ENCODE results near the gene SNAPC1.
"Not testable (repeated sequence)": the region's sequence is repeated elsewhere in the genome, so short reads cannot be mapped to it uniquely, and the experiment has no call there.

Gene SNAPC1

GRCh38 chr14:61742371-61742770 lies 19.8 kb upstream of the SNAPC1 start:
- Mint-ChIP-seq H3K9me3 (no peaks in the 10 kb centered on the region), H3K27ac (no peak overlapping the region), H3K4me3 (no peak overlapping the region), H3K36me3 (peaks cover 100% of the 10 kb centered on the region), H3K4me1 (peaks cover under 1% of the 10 kb centered on the region)
- DNase-seq (ENCODE audit: low spot score in 2 of 2) (no peak), ATAC-seq (no peak)

DNA sequence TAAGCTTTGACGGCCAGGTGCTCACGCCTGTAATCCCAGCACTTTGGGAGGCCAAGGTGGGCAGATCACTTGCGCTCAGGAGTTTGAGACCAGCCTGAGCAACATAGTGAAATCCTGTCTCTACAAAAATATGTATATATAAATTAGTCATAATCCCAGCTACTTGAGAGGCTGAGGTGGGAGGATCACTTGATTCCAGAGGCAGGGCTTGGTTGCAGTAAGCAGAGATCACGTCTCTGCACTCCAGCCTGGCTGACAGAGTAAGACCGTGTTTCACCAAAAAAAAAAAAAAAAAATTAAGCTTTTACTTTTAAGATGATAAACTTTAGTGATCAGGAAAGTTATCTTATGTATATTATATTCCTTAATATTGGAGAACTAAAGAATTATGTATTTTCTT lies 18.0 kb upstream of the SNAPC1 start:
- no peaks in the 10 kb centered on the region for H3K9me3 Mint-ChIP-seq
- H3K27ac Mint-ChIP-seq: no peak overlapping the region
- H3K4me3 Mint-ChIP-seq: no peak overlapping the region
- ATAC-seq (no peak), DNase-seq (ENCODE audit: low spot score in 2 of 2) (no peak)
- H3K36me3 Mint-ChIP-seq: peaks cover 100% of the 10 kb centered on the region
- no peaks in the 10 kb centered on the region for H3K4me1 Mint-ChIP-seq

GRCh38 chr14:61746346-61746745 lies 15.9 kb upstream of the SNAPC1 start:
- peaks cover 100% of the 10 kb centered on the region for H3K36me3 Mint-ChIP-seq
- peak overlapping the region; percentile 17 for H3K27ac Mint-ChIP-seq
- H3K9me3 Mint-ChIP-seq; H3K4me1 Mint-ChIP-seq; ATAC-seq; DNase-seq (ENCODE audit: low spot score in 2 of 2): not testable (repeated sequence)
- peak overlapping the region; percentile 88 for H3K4me3 Mint-ChIP-seq

DNA sequence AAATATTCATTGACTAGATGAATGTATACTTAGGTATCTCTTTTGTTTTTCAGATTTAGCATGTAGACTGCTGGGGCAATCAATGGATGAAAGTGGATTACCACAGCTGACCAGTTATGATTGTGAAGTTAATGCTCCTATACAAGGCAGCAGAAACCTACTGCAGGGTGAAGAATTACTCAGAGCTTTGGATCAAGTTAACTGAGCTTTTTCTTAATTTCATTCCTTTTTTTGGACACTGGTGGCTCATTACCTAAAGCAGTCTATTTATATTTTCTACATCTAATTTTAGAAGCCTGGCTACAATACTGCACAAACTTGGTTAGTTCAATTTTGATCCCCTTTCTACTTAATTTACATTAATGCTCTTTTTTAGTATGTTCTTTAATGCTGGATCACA lies 15.3 kb upstream of the SNAPC1 start:
- ATAC-seq (no peak), DNase-seq (ENCODE audit: low spot score in 2 of 2) (no peak)
- Mint-ChIP-seq H3K9me3 (no peaks in the 10 kb centered on the region), H3K36me3 (peaks cover 100% of the 10 kb centered on the region), H3K4me1 (peaks cover 13% of the 10 kb centered on the region), H3K27ac (peak overlapping the region; percentile 17), H3K4me3 (peak overlapping the region; percentile 88)

GRCh38 chr14:61747342-61747741 lies 14.9 kb upstream of the SNAPC1 start:
- Mint-ChIP-seq H3K4me3 (peak overlapping the region; percentile 88), H3K27ac (peak overlapping the region; percentile 17), H3K4me1 (peaks cover 14% of the 10 kb centered on the region), H3K36me3 (peaks cover 100% of the 10 kb centered on the region), H3K9me3 (no peaks in the 10 kb centered on the region)
- ATAC-seq: no peak
- no peak for DNase-seq (ENCODE audit: low spot score in 2 of 2)

DNA sequence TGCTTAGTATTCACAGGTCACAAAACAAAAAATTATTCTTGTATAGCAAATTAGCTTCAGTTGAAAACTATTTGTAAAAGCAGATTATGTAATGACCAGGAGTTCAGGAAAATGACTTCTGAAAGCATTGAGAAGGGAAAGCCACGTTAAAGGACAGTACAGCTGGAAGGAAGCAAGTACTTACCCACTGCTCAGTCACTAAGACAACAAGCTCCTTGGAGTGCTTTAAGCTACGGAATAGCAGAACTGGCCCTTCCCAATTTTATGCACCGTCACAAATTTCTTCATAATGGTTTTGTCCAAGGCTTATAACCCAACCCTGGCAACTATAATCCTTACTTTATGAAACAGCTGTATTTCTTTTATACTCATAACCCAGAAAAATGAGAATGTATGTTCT lies 13.0 kb upstream of the SNAPC1 start:
- Mint-ChIP-seq H3K36me3 (peaks cover 91% of the 10 kb centered on the region), H3K4me3 (peak overlapping the region; percentile 88), H3K4me1 (peaks cover 25% of the 10 kb centered on the region), H3K9me3 (no peaks in the 10 kb centered on the region), H3K27ac (peak overlapping the region; percentile 96)
- ATAC-seq (no peak), DNase-seq (ENCODE audit: low spot score in 2 of 2) (no peak)

- Mint-ChIP-seq H3K27ac (peak overlapping the region; percentile 96), H3K9me3 (no peaks in the 10 kb centered on the region), H3K36me3 (peaks cover 85% of the 10 kb centered on the region), H3K4me3 (peak overlapping the region; percentile 88), H3K4me1 (peaks cover 25% of the 10 kb centered on the region)
- ATAC-seq (no peak), DNase-seq (ENCODE audit: low spot score in 2 of 2) (no peak)
Measured at GRCh38 chr14:61749867-61750266, 12.4 kb upstream of the SNAPC1 start.

DNA sequence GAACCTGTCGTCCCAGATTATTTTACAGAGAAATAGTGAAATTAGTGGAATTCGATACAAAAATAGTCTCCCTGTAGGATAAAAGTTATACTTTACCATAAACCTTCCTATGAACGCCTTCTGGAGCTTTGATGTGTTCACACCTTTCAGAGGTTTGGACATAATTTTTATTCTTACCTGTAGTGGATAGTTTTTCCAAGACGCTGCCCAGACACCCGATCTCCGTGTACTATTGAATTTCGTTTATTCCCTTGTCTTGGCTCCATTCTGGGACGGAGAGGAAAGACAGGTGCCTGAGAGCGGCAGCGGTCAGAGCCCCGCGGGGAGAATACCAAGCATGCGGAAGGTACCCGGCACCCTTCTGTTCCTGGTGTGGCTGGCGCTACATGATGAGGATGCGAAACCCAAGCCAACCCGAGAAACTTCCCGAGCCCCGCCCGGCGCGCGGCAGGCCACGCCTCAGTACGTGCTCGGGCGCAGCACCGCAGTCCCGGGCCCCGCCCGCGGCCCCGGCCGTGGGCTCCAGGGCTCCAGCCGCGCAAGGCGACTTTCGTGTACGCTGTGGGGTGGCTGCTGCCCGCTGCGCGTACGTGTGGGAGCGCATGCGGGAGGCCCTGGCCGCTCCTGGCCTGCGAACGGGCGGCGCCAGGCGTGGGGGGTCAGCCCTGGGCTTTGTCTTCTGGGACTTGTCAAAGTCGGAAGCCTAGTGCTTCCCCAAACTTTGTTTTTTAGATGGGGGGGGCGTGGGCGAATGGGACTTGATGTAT lies 11.3 kb upstream of the SNAPC1 start:
- H3K36me3 Mint-ChIP-seq: peaks cover 75% of the 10 kb centered on the region
- H3K4me1 Mint-ChIP-seq: peaks cover 25% of the 10 kb centered on the region
- DNase-seq (ENCODE audit: low spot score in 2 of 2) (peak; percentile 75 to 83), ATAC-seq (peak; percentile 97)
- H3K27ac Mint-ChIP-seq: peak overlapping the region; percentile 96
- H3K4me3 Mint-ChIP-seq: peak overlapping the region; percentile 88
- H3K9me3 Mint-ChIP-seq: no peaks in the 10 kb centered on the region

DNA sequence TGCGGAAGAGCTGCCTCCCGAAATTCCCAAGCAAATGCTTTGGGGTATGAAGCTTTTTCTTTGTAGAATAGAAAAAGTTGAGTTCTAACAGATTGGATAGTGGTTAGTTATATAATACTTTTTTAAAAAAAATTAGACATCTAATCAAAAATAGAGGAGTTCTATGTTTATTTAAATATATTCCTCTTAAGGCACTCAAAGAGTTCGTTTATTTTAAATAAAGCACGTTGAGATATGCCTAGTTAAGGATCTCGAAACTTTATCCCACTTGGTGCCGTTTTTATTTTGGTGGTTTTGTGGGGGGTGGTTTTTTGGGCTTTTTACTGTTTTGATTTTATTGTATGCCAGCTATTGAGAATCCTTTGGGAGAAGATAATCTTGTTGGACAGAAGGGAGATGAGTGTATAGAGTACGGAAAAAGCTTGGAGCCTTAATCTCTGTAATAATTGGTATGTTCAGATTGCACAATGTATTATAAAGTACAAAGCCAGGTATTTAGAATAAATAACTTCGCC lies 10.7 kb upstream of the SNAPC1 start:
- no peak for DNase-seq (ENCODE audit: low spot score in 2 of 2)
- Mint-ChIP-seq H3K4me1 (peaks cover 25% of the 10 kb centered on the region), H3K4me3 (peak overlapping the region; percentile 88), H3K27ac (peak overlapping the region; percentile 96), H3K9me3 (no peaks in the 10 kb centered on the region), H3K36me3 (peaks cover 74% of the 10 kb centered on the region)
- ATAC-seq: no peak

DNA sequence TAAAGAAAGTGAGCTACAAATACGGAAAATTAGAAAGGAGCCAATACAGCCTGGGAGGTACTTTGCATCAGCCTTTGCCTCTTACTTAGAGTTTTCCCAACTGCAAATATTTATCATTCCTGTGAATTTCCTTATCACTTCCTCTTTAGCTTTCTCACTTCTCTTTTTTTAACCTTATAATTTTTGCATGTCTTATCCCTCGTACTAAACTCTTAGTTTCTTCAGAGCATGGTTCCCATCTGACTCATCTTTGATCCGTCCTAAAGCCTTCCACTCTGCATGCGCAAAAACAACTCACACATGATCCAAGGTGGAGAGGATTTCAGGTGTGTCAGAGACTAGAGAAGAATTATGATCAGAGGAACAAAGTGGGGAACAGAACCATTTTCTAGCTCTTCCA lies 9.6 kb upstream of the SNAPC1 start:
- H3K9me3 Mint-ChIP-seq: no peaks in the 10 kb centered on the region

DNA sequence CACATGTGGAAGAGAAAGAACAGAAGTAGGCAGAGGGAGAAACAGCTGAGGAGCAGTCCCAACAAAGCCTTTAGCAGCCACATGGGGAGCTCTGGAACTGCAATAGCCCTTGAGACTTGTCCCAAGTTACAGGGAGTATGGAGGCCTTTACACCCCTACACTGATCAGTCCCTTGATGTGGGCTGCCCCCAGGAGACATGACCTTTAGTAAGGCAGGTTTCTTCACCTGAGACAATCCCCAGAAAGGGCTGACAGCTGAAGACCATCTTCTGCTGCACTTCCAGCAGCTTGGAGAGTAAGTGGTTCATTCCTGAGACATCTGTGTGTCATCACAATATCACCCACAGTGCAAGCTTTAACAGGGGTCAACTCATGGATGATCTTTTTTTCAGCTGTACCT lies 8.6 kb upstream of the SNAPC1 start:
- H3K36me3 Mint-ChIP-seq: peaks cover 55% of the 10 kb centered on the region
- H3K27ac Mint-ChIP-seq: peak overlapping the region; percentile 33
- no peak for DNase-seq (ENCODE audit: low spot score in 2 of 2)
- no peak overlapping the region for H3K4me3 Mint-ChIP-seq
- peaks cover 25% of the 10 kb centered on the region for H3K4me1 Mint-ChIP-seq
- no peaks in the 10 kb centered on the region for H3K9me3 Mint-ChIP-seq
- ATAC-seq: no peak

More for the DNA sequence above, 9.6 kb upstream of the SNAPC1 start:
- H3K27ac Mint-ChIP-seq: no peak overlapping the region
- peaks cover 65% of the 10 kb centered on the region for H3K36me3 Mint-ChIP-seq
- H3K4me1 Mint-ChIP-seq: peaks cover 25% of the 10 kb centered on the region
- H3K4me3 Mint-ChIP-seq: peak overlapping the region; percentile 88
- DNase-seq (ENCODE audit: low spot score in 2 of 2) (no peak), ATAC-seq (no peak)

GRCh38 chr14:61754627-61755381 lies 7.4 kb upstream of the SNAPC1 start:
- peak overlapping the region; percentile 5 for H3K27ac Mint-ChIP-seq
- no peaks in the 10 kb centered on the region for H3K9me3 Mint-ChIP-seq
- H3K4me3 Mint-ChIP-seq: no peak overlapping the region
- no peak for DNase-seq (ENCODE audit: low spot score in 2 of 2)
- H3K36me3 Mint-ChIP-seq: peaks cover 44% of the 10 kb centered on the region
- ATAC-seq: no peak
- peaks cover 25% of the 10 kb centered on the region for H3K4me1 Mint-ChIP-seq

GRCh38 chr14:61755382-61755742 lies 6.9 kb upstream of the SNAPC1 start:
- ATAC-seq; H3K4me3 Mint-ChIP-seq; H3K9me3 Mint-ChIP-seq; DNase-seq (ENCODE audit: low spot score in 2 of 2): not testable (repeated sequence)
- Mint-ChIP-seq H3K27ac (peak overlapping the region; percentile 5), H3K4me1 (peaks cover 25% of the 10 kb centered on the region), H3K36me3 (peaks cover 38% of the 10 kb centered on the region)

DNA sequence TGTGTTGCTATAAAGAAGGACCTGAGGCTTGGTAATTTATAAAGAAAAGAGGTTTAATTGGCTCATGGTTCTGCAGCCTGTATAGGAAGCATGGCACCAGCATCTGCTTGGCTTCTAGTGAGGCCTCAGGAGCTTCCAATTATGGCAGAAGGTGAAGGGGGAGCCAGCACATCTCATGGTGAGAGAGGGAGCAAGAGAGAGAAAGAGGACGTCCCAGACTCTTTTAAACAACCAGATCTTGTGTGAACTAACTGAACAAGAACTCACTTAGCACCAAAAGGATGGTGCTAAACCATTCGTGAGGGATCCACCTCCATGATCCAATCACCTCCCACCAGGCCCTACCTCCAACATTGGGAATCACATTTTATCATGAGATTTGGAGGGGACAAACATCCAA lies 6.1 kb upstream of the SNAPC1 start:
- Mint-ChIP-seq H3K9me3 (no peaks in the 10 kb centered on the region), H3K27ac (peak overlapping the region; percentile 5), H3K36me3 (peaks cover 30% of the 10 kb centered on the region), H3K4me3 (no peak overlapping the region), H3K4me1 (peaks cover 19% of the 10 kb centered on the region)
- DNase-seq (ENCODE audit: low spot score in 2 of 2) (no peak), ATAC-seq (no peak)

DNA sequence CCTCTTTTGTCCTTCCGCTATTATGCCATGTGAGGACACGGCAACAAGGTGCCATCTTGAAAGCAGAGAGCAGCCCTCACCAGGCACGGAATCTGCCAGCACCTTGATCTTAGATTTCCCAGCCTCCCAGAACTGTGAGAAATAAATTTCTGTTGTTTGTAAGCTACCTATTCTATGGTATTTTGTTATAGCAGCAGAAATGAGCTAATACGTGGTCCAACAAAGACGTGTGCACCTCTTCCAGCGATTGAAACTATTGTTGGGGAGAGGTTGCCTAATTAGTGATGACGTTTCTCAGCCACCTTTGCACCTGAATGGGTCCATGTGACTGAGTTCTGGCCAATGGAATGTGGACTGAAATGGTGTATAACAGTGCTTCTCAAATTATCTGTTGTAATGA lies 2.3 kb upstream of the SNAPC1 start:
- Mint-ChIP-seq H3K9me3 (no peaks in the 10 kb centered on the region), H3K36me3 (peaks cover 31% of the 10 kb centered on the region), H3K27ac (no peak overlapping the region), H3K4me1 (peaks cover 22% of the 10 kb centered on the region), H3K4me3 (no peak overlapping the region)
- ATAC-seq: no peak
- no peak for DNase-seq (ENCODE audit: low spot score in 2 of 2)

DNA sequence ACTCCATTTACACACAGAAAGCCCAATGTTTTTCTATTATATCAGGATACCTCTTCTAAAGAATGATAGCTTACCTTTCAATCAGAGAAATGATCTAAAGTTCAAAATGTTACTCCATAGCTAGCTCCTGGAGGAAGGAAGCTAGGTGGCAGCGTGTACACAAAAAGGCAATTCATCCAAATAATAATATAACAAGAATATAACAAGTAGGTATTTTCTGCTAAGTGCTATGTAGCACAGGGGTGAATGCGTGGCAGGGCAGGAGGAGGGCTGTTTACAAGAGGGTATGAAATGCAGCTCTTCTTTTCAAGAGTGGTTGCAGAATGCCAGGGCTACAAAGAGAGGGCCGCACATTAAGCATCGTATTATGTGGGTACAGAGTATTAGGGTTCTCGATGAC lies 663 bp upstream of the SNAPC1 start:
- peak overlapping the region; percentile 98 for H3K4me3 Mint-ChIP-seq
- peaks cover 29% of the 10 kb centered on the region for H3K36me3 Mint-ChIP-seq
- H3K27ac Mint-ChIP-seq: peak overlapping the region; percentile 92
- peak; percentile 2 for ATAC-seq
- DNase-seq (ENCODE audit: low spot score in 2 of 2): no peak
- H3K9me3 Mint-ChIP-seq: no peaks in the 10 kb centered on the region
- H3K4me1 Mint-ChIP-seq: peaks cover 32% of the 10 kb centered on the region

Measured in stimulated activated effector memory CD8-positive, alpha-beta T cell treated with anti-CD3 and anti-CD28 coated beads, Interleukin-12 subunit alpha, Interleukin-12 subunit beta, amount 100 ng/mL, for 72 hours (primary cell).